HEK293T (cell line): ENCODE measurements around the gene ARMC9.
"Not testable (repeated sequence)": the region's sequence is repeated elsewhere in the genome, so short reads cannot be mapped to it uniquely, and the experiment has no call there.

Experiments used
- ARNT ChIP-seq: fragments of 450-650 bp; IDR thresholded peaks from 2 replicates; pipeline ENCODE4 v1.6.1; 2017; ENCODE audit warnings: mild to moderate bottlenecking
- BHLHE40 ChIP-seq: fragments of 450-650 bp; IDR thresholded peaks from 2 replicates; pipeline ENCODE4 v1.6.1; 2016; ENCODE audit warnings: mild to moderate bottlenecking, moderate library complexity, borderline replicate concordance
- CTBP1 ChIP-seq: fragments of 450-650 bp; IDR thresholded peaks from 2 replicates; pipeline ENCODE4 v1.6.1; 2016; ENCODE audit warnings: borderline replicate concordance
- ELF4 ChIP-seq: fragments of 450-650 bp; IDR thresholded peaks from 2 replicates; pipeline ENCODE4 v1.6.1; 2017; ENCODE audit warnings: antibody characterized with exemption
- FOXK2 ChIP-seq: fragments of 450-650 bp; IDR thresholded peaks from 2 replicates; pipeline ENCODE4 v1.6.1; 2016; ENCODE audit warnings: mild to moderate bottlenecking
- FOXM1 ChIP-seq: fragments of 450-650 bp; IDR thresholded peaks from 2 replicates; pipeline ENCODE4 v1.6.1; 2017; ENCODE audit warnings: mild to moderate bottlenecking, borderline replicate concordance
- HDGF ChIP-seq: fragments of 450-650 bp; IDR thresholded peaks from 2 replicates; pipeline ENCODE4 v1.6.1; 2017; ENCODE audit warnings: antibody characterized with exemption, borderline replicate concordance
- SUZ12 ChIP-seq: fragments of 450-650 bp; IDR thresholded peaks from 2 replicates; pipeline ENCODE4 v1.6.1; 2016; ENCODE audit warnings: mild to moderate bottlenecking
- TARDBP ChIP-seq: fragments of 450-650 bp; IDR thresholded peaks from 2 replicates; pipeline ENCODE4 v1.6.1; 2016
- ZNF384 ChIP-seq: fragments of 450-650 bp; IDR thresholded peaks from 2 replicates; pipeline ENCODE4 v1.6.1; 2016

GRCh38 chr2:231408304-231408703 is 209.9 kb downstream of the ARMC9 start:
- not testable (repeated sequence) for TF ChIP-seq FOXM1, ELF4, CTBP1, ARNT, ZNF384, FOXK2, TARDBP, SUZ12, HDGF, BHLHE40
